A549 (cell line): ENCODE data around the gene CELF1. TPM values are rescaled to one million over a fixed set of nuclear protein-coding genes. Genes with fewer than 3 reads are reported as not detected.

Source experiments
- ATAC-seq, 2 experiments: fragments of 200-7000 bp in 1 of 2; fragments of >200 bp in 1 of 2; cut with Nextera tagmentation in 1 of 2; cut with Tn5 transposase in 1 of 2; 3 replicates each; pipeline versions ENCODE4 v1.8.0 to v1.9.1; 2018 to 2020; ENCODE audit warnings: mild to moderate bottlenecking in 1 of 2, moderate library complexity in 1 of 2
- CTCF ChIA-PET: fragments of 300-600 bp; sonication (Branson Sonifier 250); formaldehyde crosslinking; extraction: SDS; loops from one replicate; lab custom pipeline; 2021; ENCODE audit warnings: antibody characterized with exemption, inconsistent platforms; lab: Yijun Ruan, JAX
- POLR2A ChIA-PET: fragments of 350-600 bp; formaldehyde crosslinking; extraction: SDS; loops from one replicate; lab custom pipeline; 2021; ENCODE audit warnings: antibody characterized with exemption, inconsistent platforms; lab: Yijun Ruan, JAX
- DNase-seq, 2 experiments: peaks; one replicate each; pipeline versions ENCODE4 v3.0.0 to v3.0.0-alpha.2; 2011 to 2016; ENCODE audit warnings: low read depth in 1 of 2, low spot score in 1 of 2
- FAIRE-seq: peaks from 2 replicates; lab custom pipeline; 2011; peaks lifted over from hg19 to GRCh38; lab: Jason Lieb, UNC
- H3K27ac ChIP-seq, 2 experiments: fragments of >200 bp; sonication (Bioruptor Twin); formaldehyde crosslinking; 3 replicates each; pipeline ENCODE4 v1.5.1; 2016 to 2017
- H3K4me1 ChIP-seq: fragments of >200 bp; sonication (Bioruptor Twin); formaldehyde crosslinking; 3 replicates; pipeline ENCODE4 v1.6.1; 2016
- H3K4me2 ChIP-seq: fragments of >200 bp; sonication (Bioruptor Twin); formaldehyde crosslinking; 3 replicates; pipeline ENCODE4 v1.6.1; 2016
- H3K4me3 ChIP-seq: fragments of >200 bp; sonication (Bioruptor Twin); formaldehyde crosslinking; 3 replicates; pipeline ENCODE4 v1.5.1; 2016
- H3K9me3 ChIP-seq: fragments of >200 bp; sonication (Bioruptor Twin); formaldehyde crosslinking; 3 replicates; pipeline ENCODE4 v1.6.1; 2016
- BHLHE40 ChIP-seq: IDR thresholded peaks from 2 replicates; pipeline ENCODE4 v1.6.1; 2012; ENCODE audit warnings: low read depth, low read length, inconsistent platforms
- CBX8 ChIP-seq: fragments of 200-600 bp; sonication (generic); IDR thresholded peaks from 2 replicates; pipeline ENCODE4 v1.6.1; 2016
- CHD4 ChIP-seq: fragments of 200-600 bp; sonication (generic); IDR thresholded peaks from 2 replicates; pipeline ENCODE4 v1.6.1; 2016; ENCODE audit warnings: antibody characterized with exemption, mild to moderate bottlenecking, borderline replicate concordance
- EHMT2 ChIP-seq: fragments of 200-600 bp; sonication (generic); IDR thresholded peaks from 2 replicates; pipeline ENCODE4 v1.6.1; 2016; ENCODE audit warnings: antibody characterized with exemption, low read depth, mild to moderate bottlenecking, moderate library complexity
- ESRRA ChIP-seq: fragments of 150-350 bp; IDR thresholded peaks from 2 replicates; pipeline ENCODE4 v1.6.1; 2014; ENCODE audit warnings: mild to moderate bottlenecking, low read length, borderline replicate concordance
- GATA3 ChIP-seq: IDR thresholded peaks from 2 replicates; pipeline ENCODE4 v1.6.1; 2012; ENCODE audit warnings: borderline replicate concordance
- HEYL ChIP-seq: fragments of 250-450 bp; sonication (Bioruptor Pico); IDR thresholded peaks from 2 replicates; pipeline ENCODE4 v1.8.0; 2021; ENCODE audit warnings: mild to moderate bottlenecking, moderate library complexity
- HOXA7 ChIP-seq: fragments of 250-450 bp; sonication (Bioruptor Pico); IDR thresholded peaks from 2 replicates; pipeline ENCODE4 v1.5.0; 2020; ENCODE audit warnings: mild to moderate bottlenecking, moderate library complexity
- JUNB ChIP-seq: fragments of >200 bp; sonication (Bioruptor Twin); formaldehyde crosslinking; IDR thresholded peaks from 2 replicates; pipeline ENCODE4 v1.6.1; 2016
- KDM1A ChIP-seq: fragments of 200-600 bp; sonication (generic); IDR thresholded peaks from 2 replicates; pipeline ENCODE4 v1.6.1; 2016; ENCODE audit warnings: low read depth, mild to moderate bottlenecking
- MAZ ChIP-seq: fragments of 150-350 bp; IDR thresholded peaks from 2 replicates; pipeline ENCODE4 v1.6.1; 2014; ENCODE audit warnings: antibody characterized with exemption, low read depth, low read length, borderline replicate concordance
- NR3C1 ChIP-seq: fragments of >200 bp; sonication (Bioruptor Twin); formaldehyde crosslinking; IDR thresholded peaks from 3 replicates; pipeline ENCODE4 v1.6.1; 2017
- PHF8 ChIP-seq: fragments of 200-600 bp; sonication (generic); IDR thresholded peaks from 2 replicates; pipeline ENCODE4 v1.6.1; 2016; ENCODE audit warnings: low read depth, mild to moderate bottlenecking, antibody characterized with exemption, moderate library complexity, borderline replicate concordance
- POLR2A ChIP-seq: IDR thresholded peaks from 2 replicates; pipeline ENCODE4 v1.6.1; 2012; ENCODE audit warnings: mild to moderate bottlenecking, low read length
- RAD21 ChIP-seq, 2 experiments: fragments of >200 bp in 1 of 2; sonication (Bioruptor Twin) in 1 of 2; formaldehyde crosslinking in 1 of 2; IDR thresholded peaks in 1 of 2; conservative IDR thresholded peaks in 1 of 2; 2 replicates in 1 of 2; 3 replicates in 1 of 2; pipeline ENCODE4 v1.6.1; 2012 to 2018; ENCODE audit warnings: inconsistent platforms in 1 of 2
- RFX5 ChIP-seq: fragments of 450-650 bp; IDR thresholded peaks from 2 replicates; pipeline ENCODE4 v1.7.1; 2014; ENCODE audit warnings: antibody characterized with exemption, mild to moderate bottlenecking, moderate library complexity
- RNF2 ChIP-seq: fragments of 200-600 bp; sonication (generic); IDR thresholded peaks from 2 replicates; pipeline ENCODE4 v1.6.1; 2016; ENCODE audit warnings: low read depth, mild to moderate bottlenecking, antibody characterized with exemption, moderate library complexity, borderline replicate concordance
- SREBF2 ChIP-seq: fragments of 450-650 bp; IDR thresholded peaks from 2 replicates; pipeline ENCODE4 v1.6.1; 2014; ENCODE audit warnings: mild to moderate bottlenecking, moderate library complexity
- ZC3H11A ChIP-seq: fragments of 450-650 bp; IDR thresholded peaks from 2 replicates; pipeline ENCODE4 v1.6.1; 2014; ENCODE audit warnings: antibody characterized with exemption, mild to moderate bottlenecking
- ZNF302 ChIP-seq: fragments of 250-450 bp; sonication (Bioruptor Pico); IDR thresholded peaks from 2 replicates; pipeline ENCODE4 v1.9.0; 2021; ENCODE audit warnings: inconsistent platforms, mild to moderate bottlenecking, moderate library complexity
- ZSCAN20 ChIP-seq: fragments of 250-450 bp; sonication (Bioruptor Pico); IDR thresholded peaks from 2 replicates; pipeline ENCODE4 v1.8.0; 2022; ENCODE audit warnings: mild to moderate bottlenecking, moderate library complexity
- WGBS: methylation state at CpG from one replicate; pipeline ENCODE4 v1.1.6; 2017; ENCODE audit errors: missing lambda C conversion rate; 5-methylcytosine and 5-hydroxymethylcytosine counted together
- polyA plus RNA-seq, 4 experiments: library from polyadenylated mRNA; depleted of rRNA in 3 of 4; stranded (reverse); fragments of >200 nt; fragmentation: RNase III in 1 of 4; extraction: RNeasy Plus Mini Kit Qiagen cat#74134 plus additional on column Dnase treatment in 1 of 4; gene quantifications; 2 replicates in 3 of 4; 3 replicates in 1 of 4; pipeline ENCODE4 v1.2.3, GENCODE V29; 2011 to 2017
- TF ChIP-seq, protein P1 (sequence below): fragments of 200-600 bp; sonication (generic); IDR thresholded peaks from 2 replicates; pipeline ENCODE4 v1.6.1; 2016; ENCODE audit warnings: antibody characterized with exemption, mild to moderate bottlenecking, moderate library complexity
- TF ChIP-seq, protein P2 (sequence below): IDR thresholded peaks from 2 replicates; pipeline ENCODE4 v1.6.1; 2012
- TF ChIP-seq, protein P3 (sequence below): IDR thresholded peaks from 2 replicates; pipeline ENCODE4 v1.6.1; 2012; ENCODE audit warnings: low read depth, borderline replicate concordance
- TF ChIP-seq, protein P4 (sequence below): fragments of >200 bp; sonication (Bioruptor Twin); formaldehyde crosslinking; IDR thresholded peaks from 3 replicates; pipeline ENCODE4 v1.6.1; 2016
- TF ChIP-seq, protein P5 (sequence below): fragments of 450-650 bp; IDR thresholded peaks from 2 replicates; pipeline ENCODE4 v1.6.1; 2014; ENCODE audit warnings: antibody characterized with exemption

Gene CELF1
- polyA plus RNA-seq, 2 of the 4 experiments (the other 2 are of a cell fraction), result 53.8 to 138 TPM

DNA sequence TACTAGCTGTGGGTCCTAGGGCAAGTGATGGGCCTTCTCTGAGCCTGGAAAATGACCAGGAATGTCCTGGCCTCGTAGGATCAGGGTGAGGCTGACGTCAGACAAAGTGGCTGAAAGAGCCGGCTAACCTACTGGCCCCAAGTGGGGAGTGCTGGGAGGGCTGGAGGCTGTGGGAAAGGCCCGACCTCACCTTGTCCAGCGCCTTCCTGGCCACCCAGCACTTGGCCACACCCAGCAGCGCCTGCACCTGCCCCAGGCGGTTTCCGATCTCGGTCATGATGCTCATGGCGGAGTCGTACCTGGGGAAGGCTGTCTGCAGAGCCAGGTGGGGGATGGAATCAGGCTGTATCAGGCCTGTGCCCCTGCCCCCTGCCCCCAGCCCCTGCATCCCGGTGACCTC lies 111.5 kb downstream of the CELF1 start (continued):
- TF ChIP-seq, protein P1, sequence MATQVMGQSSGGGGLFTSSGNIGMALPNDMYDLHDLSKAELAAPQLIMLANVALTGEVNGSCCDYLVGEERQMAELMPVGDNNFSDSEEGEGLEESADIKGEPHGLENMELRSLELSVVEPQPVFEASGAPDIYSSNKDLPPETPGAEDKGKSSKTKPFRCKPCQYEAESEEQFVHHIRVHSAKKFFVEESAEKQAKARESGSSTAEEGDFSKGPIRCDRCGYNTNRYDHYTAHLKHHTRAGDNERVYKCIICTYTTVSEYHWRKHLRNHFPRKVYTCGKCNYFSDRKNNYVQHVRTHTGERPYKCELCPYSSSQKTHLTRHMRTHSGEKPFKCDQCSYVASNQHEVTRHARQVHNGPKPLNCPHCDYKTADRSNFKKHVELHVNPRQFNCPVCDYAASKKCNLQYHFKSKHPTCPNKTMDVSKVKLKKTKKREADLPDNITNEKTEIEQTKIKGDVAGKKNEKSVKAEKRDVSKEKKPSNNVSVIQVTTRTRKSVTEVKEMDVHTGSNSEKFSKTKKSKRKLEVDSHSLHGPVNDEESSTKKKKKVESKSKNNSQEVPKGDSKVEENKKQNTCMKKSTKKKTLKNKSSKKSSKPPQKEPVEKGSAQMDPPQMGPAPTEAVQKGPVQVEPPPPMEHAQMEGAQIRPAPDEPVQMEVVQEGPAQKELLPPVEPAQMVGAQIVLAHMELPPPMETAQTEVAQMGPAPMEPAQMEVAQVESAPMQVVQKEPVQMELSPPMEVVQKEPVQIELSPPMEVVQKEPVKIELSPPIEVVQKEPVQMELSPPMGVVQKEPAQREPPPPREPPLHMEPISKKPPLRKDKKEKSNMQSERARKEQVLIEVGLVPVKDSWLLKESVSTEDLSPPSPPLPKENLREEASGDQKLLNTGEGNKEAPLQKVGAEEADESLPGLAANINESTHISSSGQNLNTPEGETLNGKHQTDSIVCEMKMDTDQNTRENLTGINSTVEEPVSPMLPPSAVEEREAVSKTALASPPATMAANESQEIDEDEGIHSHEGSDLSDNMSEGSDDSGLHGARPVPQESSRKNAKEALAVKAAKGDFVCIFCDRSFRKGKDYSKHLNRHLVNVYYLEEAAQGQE, result no peak
- TF ChIP-seq ZNF302 (CRISPR knock-in tag) (no peak), CBX8 (no peak), RFX5 (no peak), HEYL (no peak), JUNB (no peak)
- TF ChIP-seq, protein P2, sequence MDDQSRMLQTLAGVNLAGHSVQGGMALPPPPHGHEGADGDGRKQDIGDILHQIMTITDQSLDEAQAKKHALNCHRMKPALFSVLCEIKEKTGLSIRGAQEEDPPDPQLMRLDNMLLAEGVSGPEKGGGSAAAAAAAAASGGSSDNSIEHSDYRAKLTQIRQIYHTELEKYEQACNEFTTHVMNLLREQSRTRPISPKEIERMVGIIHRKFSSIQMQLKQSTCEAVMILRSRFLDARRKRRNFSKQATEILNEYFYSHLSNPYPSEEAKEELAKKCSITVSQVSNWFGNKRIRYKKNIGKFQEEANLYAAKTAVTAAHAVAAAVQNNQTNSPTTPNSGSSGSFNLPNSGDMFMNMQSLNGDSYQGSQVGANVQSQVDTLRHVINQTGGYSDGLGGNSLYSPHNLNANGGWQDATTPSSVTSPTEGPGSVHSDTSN, result no peak
- TF ChIP-seq, protein P3, sequence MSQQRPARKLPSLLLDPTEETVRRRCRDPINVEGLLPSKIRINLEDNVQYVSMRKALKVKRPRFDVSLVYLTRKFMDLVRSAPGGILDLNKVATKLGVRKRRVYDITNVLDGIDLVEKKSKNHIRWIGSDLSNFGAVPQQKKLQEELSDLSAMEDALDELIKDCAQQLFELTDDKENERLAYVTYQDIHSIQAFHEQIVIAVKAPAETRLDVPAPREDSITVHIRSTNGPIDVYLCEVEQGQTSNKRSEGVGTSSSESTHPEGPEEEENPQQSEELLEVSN, result no peak

DNA sequence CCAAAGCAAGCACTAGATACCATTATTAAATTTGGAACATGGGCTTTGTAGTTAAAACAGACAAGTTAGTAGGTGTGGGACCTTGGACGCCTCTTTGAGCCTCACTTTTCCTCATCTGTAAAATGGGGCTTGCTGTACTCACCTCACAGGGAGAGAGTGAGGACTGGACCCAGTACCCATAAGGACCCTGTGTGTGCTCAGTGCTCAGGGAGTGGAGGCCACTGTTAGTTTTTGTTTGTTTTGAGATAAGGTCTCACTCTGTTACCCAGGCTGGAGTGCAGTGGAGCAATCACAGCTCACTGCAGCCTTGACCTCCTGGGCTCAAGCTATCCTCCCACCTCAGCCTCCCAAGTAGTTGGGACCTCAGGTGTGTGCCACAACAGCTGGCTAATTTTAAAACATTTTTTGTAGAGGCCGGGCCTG lies 112.9 kb downstream of the CELF1 start:
- H3K27ac ChIP-seq, result no peak overlapping the region
- FAIRE-seq, result no peak
- WGBS, result 67% methylated on average over 2 of the region's 2 CpGs
- no peaks in the 10 kb centered on the region; the same call in 2 of the 3 replicates for H3K9me3 ChIP-seq
- ATAC-seq, result no peak
- no peaks in the 10 kb centered on the region for H3K4me1 ChIP-seq
- no peak overlapping the region for H3K4me2 ChIP-seq
- H3K4me3 ChIP-seq, result no peak overlapping the region
- no peak for DNase-seq
- ChIA-PET CTCF (interaction anchor here (0.7 to 1.6 kb wide), 2 partner anchors 15 to 61 kb away, joined by 3 to 6 read pairs; no protein-coding TSS in a partner anchor), POLR2A (no interaction called here)
- no peak for TF ChIP-seq ZSCAN20 (CRISPR knock-in tag)
- TF ChIP-seq HOXA7, result no peak
- TF ChIP-seq MAZ, result no peak
- no peak for TF ChIP-seq POLR2A
- no peak for TF ChIP-seq ESRRA
- no peak for TF ChIP-seq PHF8
- TF ChIP-seq RNF2, result no peak
- TF ChIP-seq, protein P4, sequence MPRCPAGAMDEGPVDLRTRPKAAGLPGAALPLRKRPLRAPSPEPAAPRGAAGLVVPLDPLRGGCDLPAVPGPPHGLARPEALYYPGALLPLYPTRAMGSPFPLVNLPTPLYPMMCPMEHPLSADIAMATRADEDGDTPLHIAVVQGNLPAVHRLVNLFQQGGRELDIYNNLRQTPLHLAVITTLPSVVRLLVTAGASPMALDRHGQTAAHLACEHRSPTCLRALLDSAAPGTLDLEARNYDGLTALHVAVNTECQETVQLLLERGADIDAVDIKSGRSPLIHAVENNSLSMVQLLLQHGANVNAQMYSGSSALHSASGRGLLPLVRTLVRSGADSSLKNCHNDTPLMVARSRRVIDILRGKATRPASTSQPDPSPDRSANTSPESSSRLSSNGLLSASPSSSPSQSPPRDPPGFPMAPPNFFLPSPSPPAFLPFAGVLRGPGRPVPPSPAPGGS, result no peak
- TF ChIP-seq BHLHE40, result no peak
- no peak for TF ChIP-seq GATA3
- no peak for TF ChIP-seq ZC3H11A
- TF ChIP-seq KDM1A, result no peak
- TF ChIP-seq SREBF2, result no peak
- no peak for TF ChIP-seq JUNB
- no peak for TF ChIP-seq CBX8
- TF ChIP-seq EHMT2, result no peak
- TF ChIP-seq, protein P5, sequence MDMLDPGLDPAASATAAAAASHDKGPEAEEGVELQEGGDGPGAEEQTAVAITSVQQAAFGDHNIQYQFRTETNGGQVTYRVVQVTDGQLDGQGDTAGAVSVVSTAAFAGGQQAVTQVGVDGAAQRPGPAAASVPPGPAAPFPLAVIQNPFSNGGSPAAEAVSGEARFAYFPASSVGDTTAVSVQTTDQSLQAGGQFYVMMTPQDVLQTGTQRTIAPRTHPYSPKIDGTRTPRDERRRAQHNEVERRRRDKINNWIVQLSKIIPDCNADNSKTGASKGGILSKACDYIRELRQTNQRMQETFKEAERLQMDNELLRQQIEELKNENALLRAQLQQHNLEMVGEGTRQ, result no peak
- no peak for TF ChIP-seq NR3C1
- no peak for TF ChIP-seq RAD21 (conservative IDR thresholded peaks at IDR 0.05 in 1 of 2, IDR thresholded peaks at IDR 0.05 in 1 of 2)
- TF ChIP-seq CHD4, result no peak
